Measurements from ENCODE around the gene DUSP23.

The DUSP23 gene

GRCh38 chr1:159750621-159751020, 30.1 kb upstream of the DUSP23 start:
- TF ChIP-seq, protein P1, sequence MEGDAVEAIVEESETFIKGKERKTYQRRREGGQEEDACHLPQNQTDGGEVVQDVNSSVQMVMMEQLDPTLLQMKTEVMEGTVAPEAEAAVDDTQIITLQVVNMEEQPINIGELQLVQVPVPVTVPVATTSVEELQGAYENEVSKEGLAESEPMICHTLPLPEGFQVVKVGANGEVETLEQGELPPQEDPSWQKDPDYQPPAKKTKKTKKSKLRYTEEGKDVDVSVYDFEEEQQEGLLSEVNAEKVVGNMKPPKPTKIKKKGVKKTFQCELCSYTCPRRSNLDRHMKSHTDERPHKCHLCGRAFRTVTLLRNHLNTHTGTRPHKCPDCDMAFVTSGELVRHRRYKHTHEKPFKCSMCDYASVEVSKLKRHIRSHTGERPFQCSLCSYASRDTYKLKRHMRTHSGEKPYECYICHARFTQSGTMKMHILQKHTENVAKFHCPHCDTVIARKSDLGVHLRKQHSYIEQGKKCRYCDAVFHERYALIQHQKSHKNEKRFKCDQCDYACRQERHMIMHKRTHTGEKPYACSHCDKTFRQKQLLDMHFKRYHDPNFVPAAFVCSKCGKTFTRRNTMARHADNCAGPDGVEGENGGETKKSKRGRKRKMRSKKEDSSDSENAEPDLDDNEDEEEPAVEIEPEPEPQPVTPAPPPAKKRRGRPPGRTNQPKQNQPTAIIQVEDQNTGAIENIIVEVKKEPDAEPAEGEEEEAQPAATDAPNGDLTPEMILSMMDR (IDR thresholded peaks at IDR 0.05; ENCODE audit: low read length) = no peak
- no peak for TF ChIP-seq EZH2 (IDR thresholded peaks at IDR 0.05; ENCODE audit: borderline replicate concordance, low read length)

DNA sequence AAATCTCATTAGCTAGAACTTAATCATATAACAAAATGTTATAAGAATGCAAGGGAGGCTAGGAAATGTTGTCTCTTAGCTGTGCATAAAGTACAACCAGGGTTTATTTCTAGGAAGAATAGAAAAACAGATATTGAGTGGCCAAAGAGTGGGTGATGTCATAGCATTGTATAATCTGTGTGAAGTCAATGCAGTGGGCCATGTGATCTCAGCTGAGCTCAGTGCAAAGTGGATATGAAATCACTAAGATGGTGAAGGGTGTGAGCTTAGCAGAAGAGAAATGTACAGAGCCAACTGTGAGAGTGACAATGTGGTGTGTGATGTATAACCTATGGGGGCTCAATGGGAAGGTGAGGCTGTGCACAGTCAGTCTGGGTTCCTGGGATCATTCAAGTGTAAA, 29.7 kb upstream of the DUSP23 start:
- Histone ChIP-seq H3K4me3 (ENCODE audit: low read depth, low read length, poor library complexity, severe bottlenecking) (no peak overlapping the region), H3K9me2 (ENCODE audit: low read depth, low read length) (no peaks in the 10 kb centered on the region), H3K9me3 (ENCODE audit: low read length) (no peaks in the 10 kb centered on the region), H3K27me3 (ENCODE audit: insufficient read depth, low read length) (no peaks in the 10 kb centered on the region), H2AFZ (ENCODE audit: low read length) (no peak overlapping the region), H4K20me1 (ENCODE audit: insufficient read depth, low read length) (no peaks in the 10 kb centered on the region), H3K36me3 (ENCODE audit: insufficient read depth, low read length) (no peaks in the 10 kb centered on the region), H3K27ac (ENCODE audit: low read depth, low read length, poor library complexity, severe bottlenecking) (no peak overlapping the region), H3K9ac (ENCODE audit: low read length) (no peak overlapping the region), H3F3A (ENCODE audit: insufficient read depth, low read length) (no peaks in the 10 kb centered on the region), H3K4me1 (ENCODE audit: insufficient read depth, low read length, severe bottlenecking) (no peaks in the 10 kb centered on the region), H3K4me2 (ENCODE audit: low read length) (no peak overlapping the region), H3K79me2 (ENCODE audit: insufficient read depth, low read length) (no peaks in the 10 kb centered on the region)
- TF ChIP-seq, protein P1 (IDR thresholded peaks at IDR 0.05; ENCODE audit: low read length) = no peak
- TF ChIP-seq EZH2 (IDR thresholded peaks at IDR 0.05; ENCODE audit: borderline replicate concordance, low read length) = no peak

More at GRCh38 chr1:159750621-159751020, 30.1 kb upstream of the DUSP23 start:
- Histone ChIP-seq H3K4me3 (ENCODE audit: low read depth, low read length, poor library complexity, severe bottlenecking) (no peak overlapping the region), H3K27me3 (ENCODE audit: insufficient read depth, low read length) (no peaks in the 10 kb centered on the region), H3F3A (ENCODE audit: insufficient read depth, low read length) (no peaks in the 10 kb centered on the region), H4K20me1 (ENCODE audit: insufficient read depth, low read length) (no peaks in the 10 kb centered on the region), H3K9ac (ENCODE audit: low read length) (no peak overlapping the region), H3K36me3 (ENCODE audit: insufficient read depth, low read length) (no peaks in the 10 kb centered on the region), H3K9me3 (ENCODE audit: low read length) (no peaks in the 10 kb centered on the region), H3K27ac (ENCODE audit: low read depth, low read length, poor library complexity, severe bottlenecking) (no peak overlapping the region), H3K79me2 (ENCODE audit: insufficient read depth, low read length) (no peaks in the 10 kb centered on the region), H3K9me2 (ENCODE audit: low read depth, low read length) (no peaks in the 10 kb centered on the region), H3K4me2 (ENCODE audit: low read length) (no peak overlapping the region), H2AFZ (ENCODE audit: low read length) (no peak overlapping the region), H3K4me1 (ENCODE audit: insufficient read depth, low read length, severe bottlenecking) (no peaks in the 10 kb centered on the region)

- Histone ChIP-seq H3K4me2 (ENCODE audit: low read length) (no peak overlapping the region), H4K20me1 (ENCODE audit: insufficient read depth, low read length) (no peaks in the 10 kb centered on the region), H3F3A (ENCODE audit: insufficient read depth, low read length) (no peaks in the 10 kb centered on the region), H2AFZ (ENCODE audit: low read length) (no peak overlapping the region), H3K79me2 (ENCODE audit: insufficient read depth, low read length) (no peaks in the 10 kb centered on the region), H3K4me1 (ENCODE audit: insufficient read depth, low read length, severe bottlenecking) (no peaks in the 10 kb centered on the region), H3K36me3 (ENCODE audit: insufficient read depth, low read length) (no peaks in the 10 kb centered on the region), H3K27ac (ENCODE audit: low read depth, low read length, poor library complexity, severe bottlenecking) (no peak overlapping the region), H3K4me3 (ENCODE audit: low read depth, low read length, poor library complexity, severe bottlenecking) (no peak overlapping the region), H3K9me2 (ENCODE audit: low read depth, low read length) (no peaks in the 10 kb centered on the region), H3K27me3 (ENCODE audit: insufficient read depth, low read length) (no peaks in the 10 kb centered on the region), H3K9me3 (ENCODE audit: low read length) (no peaks in the 10 kb centered on the region), H3K9ac (ENCODE audit: low read length) (no peak overlapping the region)
- no peak for TF ChIP-seq EZH2 (IDR thresholded peaks at IDR 0.05; ENCODE audit: borderline replicate concordance, low read length)
- TF ChIP-seq, protein P1 (IDR thresholded peaks at IDR 0.05; ENCODE audit: low read length) = no peak
These were observed 28.6 kb upstream of the DUSP23 start for GRCh38 chr1:159752135-159752580.

All from OCI-LY1 (cell line).